Testis (tissue), 3 donors: Measurements from ENCODE around the gene LDLRAD4. TPM values are rescaled to one million over a fixed set of nuclear protein-coding genes. Genes with fewer than 3 reads are reported as not detected.

Experiments used
- DNase-seq: peaks from one replicate; pipeline ENCODE4 v3.0.0-alpha.2; 2019
- H3K27ac ChIP-seq, 2 donors: fragments of 200-600 bp; sonication (generic); one replicate each; pipeline ENCODE4 v1.5.1; 2019
- H3K27me3 ChIP-seq: fragments of 200-600 bp; sonication (generic); one replicate; pipeline ENCODE4 v1.5.1; 2019
- H3K36me3 ChIP-seq: fragments of 200-600 bp; sonication (generic); one replicate; pipeline ENCODE4 v1.5.1; 2017; ENCODE audit warnings: low read depth; ENCODE audit errors: missing control alignments
- H3K4me1 ChIP-seq: fragments of 200-600 bp; sonication (generic); one replicate; pipeline ENCODE4 v1.5.1; 2019
- H3K4me3 ChIP-seq, 2 donors: fragments of 200-600 bp; sonication (generic); one replicate each; pipeline ENCODE4 v1.5.1; 2017 to 2019
- H3K9me3 ChIP-seq: fragments of 200-600 bp; sonication (generic); one replicate; pipeline ENCODE4 v1.5.1; 2017
- POLR2A ChIP-seq: fragments of 450-650 bp; IDR thresholded peaks from one replicate; pipeline ENCODE4 v1.6.1; 2017; ENCODE audit warnings: antibody characterized with exemption, mild to moderate bottlenecking, moderate library complexity
- WGBS, 2 donors: methylation state at CpG; one replicate each; pipeline ENCODE4 v1.1.5; 2018; 5-methylcytosine and 5-hydroxymethylcytosine counted together
- intact Hi-C: fragments of 100-400 bp; cut with DNase I; formaldehyde crosslinking; loops from one replicate; pipeline ENCODE4 v1.15.1; 2023; ENCODE audit warnings: low total_unique reads
- polyA plus RNA-seq: library from polyadenylated mRNA; stranded (reverse); fragments of 350-450 nt; fragmentation: Illumina TruSeq; extraction: RNeasy Lipid Tissue Mini Kit (QIAGEN cat#74804); gene quantifications from one replicate; pipeline ENCODE4 v1.2.3, GENCODE V29; 2014; ENCODE audit warnings: low read depth, low replicate concordance; ENCODE audit not compliant: insufficient read depth
- total RNA-seq, 2 donors: library from RNA; depleted of rRNA; stranded (reverse); fragments of >200 nt; gene quantifications; one replicate each; pipeline ENCODE4 v1.2.3, GENCODE V29; 2016
- TF ChIP-seq, protein P1 (sequence below), 3 experiments: fragments of 450-650 bp in 2 of 3; fragments of 200-600 bp in 1 of 3; sonication (generic) in 1 of 3; IDR thresholded peaks; one replicate each; pipeline ENCODE4 v1.5.1; 2016 to 2019; ENCODE audit warnings: antibody characterized with exemption in 3 of 3, mild to moderate bottlenecking in 2 of 3, moderate library complexity in 1 of 3

Gene LDLRAD4
- total and polyA plus RNA-seq, 3 donors from 2014 or later: 22.0 to 42.2 (median 25.9) TPM

DNA sequence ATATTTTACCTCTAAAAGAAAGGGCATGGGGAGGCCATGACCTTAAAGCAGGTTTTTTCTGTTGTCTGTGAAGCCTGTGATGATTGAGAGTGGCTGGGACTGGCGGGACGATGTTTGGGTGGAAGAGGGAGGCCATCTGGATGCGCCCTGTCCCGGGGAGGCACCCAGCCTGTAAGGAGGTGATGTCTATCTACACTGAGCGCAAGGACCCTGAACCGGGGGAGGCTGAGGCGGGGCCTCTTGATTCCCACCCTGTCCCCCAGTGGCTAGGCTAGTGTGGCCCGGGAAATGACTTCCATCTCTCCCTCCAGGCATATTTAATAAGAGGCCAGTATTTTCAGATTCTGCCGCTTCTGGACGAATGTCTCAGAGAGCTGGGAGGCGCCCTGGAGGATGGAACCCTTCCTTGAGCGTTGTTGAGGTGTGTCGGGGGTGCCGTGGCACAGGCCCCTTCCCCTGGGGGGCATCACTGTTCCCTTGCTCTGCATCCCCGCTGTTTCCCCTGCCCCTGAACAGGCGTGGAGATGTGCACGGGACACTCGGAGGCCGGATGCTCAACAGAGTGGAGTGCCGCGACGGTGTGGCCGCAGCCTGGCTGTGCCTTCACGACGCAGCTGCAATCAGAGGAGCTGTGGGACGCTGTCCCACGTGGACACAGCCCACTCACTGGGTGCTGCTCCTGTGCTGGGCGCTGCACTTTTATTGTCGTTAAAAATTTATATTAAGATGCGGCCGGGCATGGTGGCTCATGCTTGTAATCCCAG is 185.4 kb downstream of the LDLRAD4 start:
- Histone ChIP-seq H3K27me3 (no peaks in the 10 kb centered on the region), H3K4me1 (no peaks in the 10 kb centered on the region), H3K36me3 (no peaks in the 10 kb centered on the region), H3K9me3 (no peaks in the 10 kb centered on the region), H3K4me3 (no peak overlapping the region), H3K27ac (no peak overlapping the region)
- intact Hi-C loops: no loop called here
- no peak for DNase-seq
- WGBS, 2 donors: 91 to 92% methylated on average over 14 to 31 of the region's 31 CpGs
- TF ChIP-seq, protein P1, sequence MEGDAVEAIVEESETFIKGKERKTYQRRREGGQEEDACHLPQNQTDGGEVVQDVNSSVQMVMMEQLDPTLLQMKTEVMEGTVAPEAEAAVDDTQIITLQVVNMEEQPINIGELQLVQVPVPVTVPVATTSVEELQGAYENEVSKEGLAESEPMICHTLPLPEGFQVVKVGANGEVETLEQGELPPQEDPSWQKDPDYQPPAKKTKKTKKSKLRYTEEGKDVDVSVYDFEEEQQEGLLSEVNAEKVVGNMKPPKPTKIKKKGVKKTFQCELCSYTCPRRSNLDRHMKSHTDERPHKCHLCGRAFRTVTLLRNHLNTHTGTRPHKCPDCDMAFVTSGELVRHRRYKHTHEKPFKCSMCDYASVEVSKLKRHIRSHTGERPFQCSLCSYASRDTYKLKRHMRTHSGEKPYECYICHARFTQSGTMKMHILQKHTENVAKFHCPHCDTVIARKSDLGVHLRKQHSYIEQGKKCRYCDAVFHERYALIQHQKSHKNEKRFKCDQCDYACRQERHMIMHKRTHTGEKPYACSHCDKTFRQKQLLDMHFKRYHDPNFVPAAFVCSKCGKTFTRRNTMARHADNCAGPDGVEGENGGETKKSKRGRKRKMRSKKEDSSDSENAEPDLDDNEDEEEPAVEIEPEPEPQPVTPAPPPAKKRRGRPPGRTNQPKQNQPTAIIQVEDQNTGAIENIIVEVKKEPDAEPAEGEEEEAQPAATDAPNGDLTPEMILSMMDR (IDR thresholded peaks at IDR 0.05): no peak
- TF ChIP-seq POLR2A: no peak

DNA sequence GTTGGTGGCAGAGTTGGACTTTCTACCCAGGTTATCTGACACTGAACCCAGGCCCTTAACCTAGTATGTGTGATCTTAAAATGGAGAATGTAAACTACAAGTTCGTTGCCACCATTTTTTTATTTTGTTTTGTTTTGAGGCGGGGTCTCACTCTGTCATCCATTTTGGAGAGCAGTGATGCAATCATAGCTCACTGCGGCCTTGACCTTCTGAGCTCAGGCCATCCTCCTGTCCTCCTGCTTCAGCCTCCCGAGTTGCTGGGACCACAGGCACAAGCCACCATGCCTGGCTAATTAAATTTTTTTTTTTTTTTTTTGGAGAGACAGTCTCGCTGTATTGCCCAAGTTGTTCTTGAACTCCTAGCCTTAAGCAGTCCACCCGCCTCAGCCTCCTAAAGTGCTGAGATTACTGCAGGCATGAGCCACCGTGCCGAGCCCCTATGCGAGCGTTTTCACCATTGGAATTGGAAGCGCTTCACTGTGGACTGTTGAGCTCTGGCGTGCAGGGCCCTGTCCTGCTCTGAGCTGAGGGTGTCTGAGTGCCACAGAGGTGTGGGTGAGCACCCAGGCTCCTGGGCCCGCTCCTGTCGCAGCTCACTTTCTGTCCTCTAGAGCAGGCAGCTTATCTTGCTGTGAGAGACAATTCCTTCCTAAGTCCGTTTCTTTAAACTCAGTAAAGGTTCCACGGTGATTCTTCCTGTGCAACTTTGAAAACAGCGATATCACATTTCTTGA is 186.9 kb downstream of the LDLRAD4 start:
- 94 to 95% methylated on average over 17 of the region's 17 CpGs for WGBS, 2 donors
- TF ChIP-seq, protein P1 (IDR thresholded peaks at IDR 0.05): no peak
- TF ChIP-seq POLR2A: no peak

DNA sequence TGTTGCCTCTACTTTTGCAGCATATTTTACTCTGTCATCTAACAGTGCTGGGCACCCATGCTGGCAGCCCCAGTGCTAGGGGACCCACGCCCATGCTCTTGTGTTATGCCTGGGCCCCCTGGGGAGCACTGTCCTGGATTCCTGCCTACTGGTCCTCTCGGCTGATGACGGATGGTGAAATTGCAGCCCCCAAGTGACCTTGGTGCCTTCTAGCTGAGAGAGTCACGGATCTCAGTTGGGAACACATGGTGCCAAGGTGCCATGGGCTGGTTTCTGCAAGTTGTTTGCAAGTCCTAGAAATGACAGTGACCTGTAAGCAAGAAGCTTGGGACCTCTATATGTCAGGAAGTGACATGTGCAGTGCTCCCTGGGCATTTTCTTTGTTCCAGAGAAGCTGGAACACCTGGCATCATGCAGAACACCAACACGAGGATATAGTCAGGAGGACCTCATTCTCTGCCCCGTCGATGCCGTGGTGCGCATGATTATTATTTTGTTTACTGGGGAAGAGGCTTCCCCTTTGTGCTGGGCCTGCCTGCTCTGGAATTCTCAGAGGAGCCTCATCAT is 187.6 kb downstream of the LDLRAD4 start:
- Histone ChIP-seq H3K27ac (no peak overlapping the region), H3K9me3 (no peaks in the 10 kb centered on the region), H3K4me3 (no peak overlapping the region), H3K27me3 (no peaks in the 10 kb centered on the region), H3K4me1 (no peaks in the 10 kb centered on the region), H3K36me3 (no peaks in the 10 kb centered on the region)
- no peak for DNase-seq
- WGBS, 2 donors: 90 to 95% methylated on average over 9 of the region's 9 CpGs
- intact Hi-C loops: no loop called here
- TF ChIP-seq, protein P1 (IDR thresholded peaks at IDR 0.05): no peak
- no peak for TF ChIP-seq POLR2A

More for the DNA sequence above, 186.9 kb downstream of the LDLRAD4 start:
- H3K4me3 ChIP-seq: no peak overlapping the region
- no peak for DNase-seq
- no peaks in the 10 kb centered on the region for H3K36me3 ChIP-seq
- H3K9me3 ChIP-seq: no peaks in the 10 kb centered on the region
- H3K27me3 ChIP-seq: no peaks in the 10 kb centered on the region
- no peak overlapping the region for H3K27ac ChIP-seq
- intact Hi-C loops: no loop called here
- no peaks in the 10 kb centered on the region for H3K4me1 ChIP-seq

DNA sequence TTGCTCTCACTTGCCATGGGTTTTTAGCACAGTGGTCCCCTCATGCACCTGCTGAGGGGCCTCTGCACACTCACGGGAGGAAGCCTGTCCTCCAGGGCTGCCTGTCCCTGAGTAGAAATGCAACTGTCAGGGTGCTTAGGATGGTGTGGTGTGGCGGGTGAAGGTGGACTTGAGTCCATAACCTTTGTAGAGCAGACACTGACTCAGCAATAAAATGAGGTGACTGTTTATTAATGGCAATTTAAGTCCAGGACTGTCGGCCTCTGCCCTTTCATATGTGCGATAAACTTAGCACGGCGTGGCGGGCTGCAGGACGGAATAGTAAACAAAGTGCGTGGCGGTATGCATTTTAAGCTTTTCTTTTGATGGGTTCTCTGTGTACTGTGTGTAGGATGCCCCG is 188.2 kb downstream of the LDLRAD4 start:
- no peak for DNase-seq
- Histone ChIP-seq H3K36me3 (no peaks in the 10 kb centered on the region), H3K27ac (no peak overlapping the region), H3K9me3 (no peaks in the 10 kb centered on the region), H3K27me3 (no peaks in the 10 kb centered on the region), H3K4me3 (no peak overlapping the region), H3K4me1 (no peaks in the 10 kb centered on the region)
- no peak for TF ChIP-seq POLR2A
- TF ChIP-seq, protein P1 (IDR thresholded peaks at IDR 0.05): no peak
- 96 to 97% methylated on average over 9 to 11 of the region's 11 CpGs for WGBS, 2 donors
- intact Hi-C loops: no loop called here
